Immature natural killer cell (primary cell): ENCODE measurements around the gene SLC25A26. TPM values are rescaled to one million over a fixed set of nuclear protein-coding genes. Genes with fewer than 3 reads are reported as not detected.
A peak's percentile ranks its signal among the peaks of the same experiment; 100 is the strongest.

Experiments used
- DNase-seq, 3 donors: peaks; one replicate each; pipeline ENCODE4 v3.0.0; 2022; ENCODE audit warnings: mixed read lengths in 1 of 3
- H3K27ac Mint-ChIP-seq, 6 donors: one replicate each; pipeline ENCODE4 v1.8.0; 2020; ENCODE audit warnings: mixed read lengths in 6 of 6, mild to moderate bottlenecking in 5 of 6, inconsistent platforms in 4 of 6, moderate library complexity in 3 of 6
- H3K27me3 Mint-ChIP-seq, 3 donors: one replicate each; pipeline ENCODE4 v1.8.0; 2020 to 2021; ENCODE audit warnings: low read depth in 3 of 3, mild to moderate bottlenecking in 3 of 3, mixed read lengths in 3 of 3, moderate library complexity in 3 of 3, inconsistent platforms in 1 of 3
- H3K36me3 Mint-ChIP-seq, 3 donors: one replicate each; pipeline ENCODE4 v1.8.0; 2020; ENCODE audit warnings: mixed read lengths in 3 of 3, inconsistent platforms in 2 of 3, mild to moderate bottlenecking in 2 of 3
- H3K4me1 Mint-ChIP-seq, 2 donors: one replicate each; pipeline ENCODE4 v1.8.0; 2020; ENCODE audit warnings: inconsistent platforms in 2 of 2, mild to moderate bottlenecking in 2 of 2, mixed read lengths in 2 of 2, moderate library complexity in 1 of 2
- H3K4me3 Mint-ChIP-seq, 5 donors: one replicate each; pipeline ENCODE4 v1.8.0; 2020; ENCODE audit warnings: mild to moderate bottlenecking in 5 of 5, mixed read lengths in 5 of 5, inconsistent platforms in 3 of 5, moderate library complexity in 3 of 5
- H3K9me3 Mint-ChIP-seq, 6 donors: one replicate each; pipeline ENCODE4 v1.8.0; 2020; ENCODE audit warnings: mild to moderate bottlenecking in 6 of 6, mixed read lengths in 6 of 6, inconsistent platforms in 4 of 6, moderate library complexity in 3 of 6
- polyA plus RNA-seq, 3 donors: library from polyadenylated mRNA; unstranded; fragments of 300-500 nt; fragmentation: Illumina TruSeq; gene quantifications; one replicate each; pipeline ENCODE4 v1.2.3, GENCODE V29; 2021

Gene SLC25A26
- polyA plus RNA-seq, 3 donors from 2014 or later, result 27.1 to 52.3 (median 43.3) TPM

- DNase-seq, result no peak
- H3K27ac Mint-ChIP-seq, result peak overlapping the region in 5 of 6 donors; percentile 79 to 96 (median 91)
- peak overlapping the region in 3 of 5 donors; percentile 22 to 83 (median 54) for H3K4me3 Mint-ChIP-seq
- peaks cover 13 to 19% (median 14%) of the 10 kb centered on the region in 3 donors for H3K36me3 Mint-ChIP-seq
- peaks cover 2 to 5% (median 2%) of the 10 kb centered on the region in 3 donors for H3K27me3 Mint-ChIP-seq
- H3K4me1 Mint-ChIP-seq, result peaks cover 34 to 41% of the 10 kb centered on the region in 2 donors
- H3K9me3 Mint-ChIP-seq, result peaks cover 0 to 1% (median 0%) of the 10 kb centered on the region in 6 donors
Observed at GRCh38 chr3:66392966-66393332, 172.1 kb downstream of the SLC25A26 start.

GRCh38 chr3:66393333-66394005 is 172.7 kb downstream of the SLC25A26 start:
- DNase-seq, result no peak
- H3K27ac Mint-ChIP-seq, result peak overlapping the region; percentile 79 to 96 (median 91)
- peaks cover 8 to 15% (median 14%) of the 10 kb centered on the region in 3 donors for H3K36me3 Mint-ChIP-seq
- H3K9me3 Mint-ChIP-seq, result peaks cover 0 to 1% (median 0%) of the 10 kb centered on the region in 6 donors
- peaks cover 34 to 37% of the 10 kb centered on the region in 2 donors for H3K4me1 Mint-ChIP-seq
- H3K27me3 Mint-ChIP-seq, result peaks cover 0 to 5% (median 2%) of the 10 kb centered on the region in 3 donors
- H3K4me3 Mint-ChIP-seq, result peak overlapping the region; percentile 40 to 83 (median 71)

- H3K36me3 Mint-ChIP-seq, result peaks cover 4 to 15% (median 10%) of the 10 kb centered on the region in 3 donors
- H3K27ac Mint-ChIP-seq, result peak overlapping the region; percentile 79 to 96 (median 91)
- H3K4me3 Mint-ChIP-seq, result peak overlapping the region; percentile 55 to 83 (median 71)
- H3K4me1 Mint-ChIP-seq, result peaks cover 34 to 37% of the 10 kb centered on the region in 2 donors
- DNase-seq, result peak; percentile 42 to 71 (median 67)
- peaks cover 0 to 5% (median 2%) of the 10 kb centered on the region in 3 donors for H3K27me3 Mint-ChIP-seq
- peaks cover 0 to 1% (median 0%) of the 10 kb centered on the region in 6 donors for H3K9me3 Mint-ChIP-seq
Observed at GRCh38 chr3:66394019-66394752, 173.4 kb downstream of the SLC25A26 start.

GRCh38 chr3:66394753-66395249 is 174.0 kb downstream of the SLC25A26 start:
- no peaks in the 10 kb centered on the region for H3K9me3 Mint-ChIP-seq
- H3K36me3 Mint-ChIP-seq, result peaks cover 4 to 15% (median 10%) of the 10 kb centered on the region in 3 donors
- H3K27me3 Mint-ChIP-seq, result peaks cover 0 to 5% (median 2%) of the 10 kb centered on the region in 3 donors
- peak overlapping the region; percentile 55 to 83 (median 71) for H3K4me3 Mint-ChIP-seq
- DNase-seq, result no peak
- H3K27ac Mint-ChIP-seq, result peak overlapping the region; percentile 79 to 96 (median 91)
- peaks cover 34 to 37% of the 10 kb centered on the region in 2 donors for H3K4me1 Mint-ChIP-seq

- H3K36me3 Mint-ChIP-seq, result peaks cover 4 to 15% (median 10%) of the 10 kb centered on the region in 3 donors
- H3K9me3 Mint-ChIP-seq, result no peaks in the 10 kb centered on the region
- no peak for DNase-seq
- peak overlapping the region in 1 of 6 donors; percentile 79 for H3K27ac Mint-ChIP-seq
- peaks cover 0 to 5% (median 2%) of the 10 kb centered on the region in 3 donors for H3K27me3 Mint-ChIP-seq
- no peak overlapping the region for H3K4me3 Mint-ChIP-seq
- H3K4me1 Mint-ChIP-seq, result peaks cover 34 to 37% of the 10 kb centered on the region in 2 donors
Observed at GRCh38 chr3:66395635-66396034, 174.8 kb downstream of the SLC25A26 start.

- Mint-ChIP-seq H3K4me1 (peaks cover 37 to 38% of the 10 kb centered on the region in 2 donors), H3K36me3 (peaks cover 4 to 18% (median 10%) of the 10 kb centered on the region in 3 donors), H3K9me3 (no peaks in the 10 kb centered on the region), H3K27ac (peak overlapping the region in 1 of 6 donors; percentile 28), H3K27me3 (peaks cover 0 to 5% (median 2%) of the 10 kb centered on the region in 3 donors), H3K4me3 (no peak overlapping the region)
- no peak for DNase-seq
Observed at GRCh38 chr3:66396161-66396760, 175.5 kb downstream of the SLC25A26 start.

GRCh38 chr3:66396888-66397287 is 176.1 kb downstream of the SLC25A26 start:
- Mint-ChIP-seq H3K27ac (no peak overlapping the region), H3K36me3 (peaks cover 4 to 19% (median 8%) of the 10 kb centered on the region in 3 donors), H3K4me1 (peaks cover 36 to 40% of the 10 kb centered on the region in 2 donors), H3K4me3 (no peak overlapping the region), H3K27me3 (peaks cover 0 to 5% (median 2%) of the 10 kb centered on the region in 3 donors), H3K9me3 (no peaks in the 10 kb centered on the region)
- DNase-seq, result no peak

GRCh38 chr3:66397745-66398144 is 176.9 kb downstream of the SLC25A26 start:
- no peak for DNase-seq
- H3K9me3 Mint-ChIP-seq, result no peaks in the 10 kb centered on the region
- peaks cover 0 to 5% (median 2%) of the 10 kb centered on the region in 3 donors for H3K27me3 Mint-ChIP-seq
- H3K36me3 Mint-ChIP-seq, result peaks cover 0 to 16% (median 4%) of the 10 kb centered on the region in 3 donors
- no peak overlapping the region for H3K4me3 Mint-ChIP-seq
- peak overlapping the region in 2 of 6 donors; percentile 40 to 45 for H3K27ac Mint-ChIP-seq
- peaks cover 27 to 33% of the 10 kb centered on the region in 2 donors for H3K4me1 Mint-ChIP-seq

- peaks cover 20 to 27% of the 10 kb centered on the region in 2 donors for H3K4me1 Mint-ChIP-seq
- peaks cover 0 to 16% (median 4%) of the 10 kb centered on the region in 3 donors for H3K36me3 Mint-ChIP-seq
- H3K27ac Mint-ChIP-seq, result peak overlapping the region in 3 of 6 donors; percentile 7 to 45 (median 40)
- no peak for DNase-seq
- no peak overlapping the region for H3K4me3 Mint-ChIP-seq
- H3K27me3 Mint-ChIP-seq, result peaks cover 0 to 5% (median 2%) of the 10 kb centered on the region in 3 donors
- no peaks in the 10 kb centered on the region for H3K9me3 Mint-ChIP-seq
Observed at GRCh38 chr3:66398228-66399025, 177.6 kb downstream of the SLC25A26 start.

GRCh38 chr3:66399529-66400232 is 178.9 kb downstream of the SLC25A26 start:
- DNase-seq, result no peak
- Mint-ChIP-seq H3K27ac (peak overlapping the region in 1 of 6 donors; percentile 53), H3K4me3 (no peak overlapping the region), H3K4me1 (peaks cover 8 to 14% of the 10 kb centered on the region in 2 donors), H3K36me3 (peaks cover 0 to 21% (median 4%) of the 10 kb centered on the region in 3 donors), H3K27me3 (no peaks in the 10 kb centered on the region), H3K9me3 (no peaks in the 10 kb centered on the region)

GRCh38 chr3:66400411-66401156 is 179.8 kb downstream of the SLC25A26 start:
- peaks cover 0 to 22% (median 4%) of the 10 kb centered on the region in 3 donors for H3K36me3 Mint-ChIP-seq
- no peaks in the 10 kb centered on the region for H3K27me3 Mint-ChIP-seq
- H3K9me3 Mint-ChIP-seq, result no peaks in the 10 kb centered on the region
- H3K4me3 Mint-ChIP-seq, result no peak overlapping the region
- peaks cover 0 to 8% of the 10 kb centered on the region in 2 donors for H3K4me1 Mint-ChIP-seq
- DNase-seq, result no peak
- no peak overlapping the region for H3K27ac Mint-ChIP-seq

GRCh38 chr3:66401157-66401550 is 180.4 kb downstream of the SLC25A26 start:
- Mint-ChIP-seq H3K9me3 (no peaks in the 10 kb centered on the region), H3K4me1 (peaks cover 0 to 8% of the 10 kb centered on the region in 2 donors), H3K27ac (peak overlapping the region in 1 of 6 donors; percentile 49), H3K36me3 (peaks cover 0 to 22% (median 4%) of the 10 kb centered on the region in 3 donors), H3K4me3 (no peak overlapping the region), H3K27me3 (no peaks in the 10 kb centered on the region)
- DNase-seq, result no peak
